GM21723 (cell line): Measurements from ENCODE around the gene ANKRD65.
"Not testable (repeated sequence)": the region's sequence is repeated elsewhere in the genome, so short reads cannot be mapped to it uniquely, and the experiment has no call there.

ENCODE experiments used
- ATAC-seq: cut with Tn5 transposase; IDR thresholded peaks from one replicate; pipeline ENCODE4 v1.9.1; 2021; ENCODE audit warnings: mild to moderate bottlenecking, moderate library complexity; ENCODE audit not compliant: unreplicated experiment

Gene ANKRD65

GRCh38 chr1:1373815-1374588, 47.1 kb downstream of the ANKRD65 start:
- ATAC-seq: no peak

GRCh38 chr1:1373051-1373814, 47.8 kb downstream of the ANKRD65 start:
- no peak for ATAC-seq

- peak; percentile 23 for ATAC-seq
Measured at GRCh38 chr1:1371746-1372711, 49.0 kb downstream of the ANKRD65 start.

GRCh38 chr1:1371364-1371745, 49.7 kb downstream of the ANKRD65 start:
- ATAC-seq: no peak

GRCh38 chr1:1370771-1371300, 50.2 kb downstream of the ANKRD65 start:
- no peak for ATAC-seq

- ATAC-seq: not testable (repeated sequence)
Measured at GRCh38 chr1:1370094-1370493, 51.0 kb downstream of the ANKRD65 start.
